B cell (primary cell): Measurements from ENCODE around the gene HENMT1. TPM values are rescaled to one million over a fixed set of nuclear protein-coding genes. Genes with fewer than 3 reads are reported as not detected.

Experiments used
- ATAC-seq: fragments of 200-7000 bp; cut with Tn5 transposase; one replicate; pipeline ENCODE4 v1.10.0; 2021; ENCODE audit warnings: low read depth, mild to moderate bottlenecking, moderate number of reproducible peaks, moderate library complexity
- CTCF ChIA-PET: fragments of 350-600 bp; sonication (Branson Sonifier 250); formaldehyde crosslinking; loops from one replicate; lab custom pipeline; 2021; ENCODE audit warnings: antibody characterized with exemption, inconsistent platforms; lab: Charles Lee
- POLR2A ChIA-PET: fragments of 350-600 bp; sonication (Branson Sonifier 250); formaldehyde crosslinking; loops from one replicate; lab custom pipeline; 2021; ENCODE audit warnings: antibody characterized with exemption; lab: Charles Lee
- DNase-seq: peaks from one replicate; pipeline ENCODE4 v3.0.0; 2013
- H2AFZ ChIP-seq: 2 replicates; pipeline ENCODE4 v1.6.1; 2012; ENCODE audit warnings: mild to moderate bottlenecking, low read depth, low read length; ENCODE audit not compliant: insufficient read depth, poor library complexity, severe bottlenecking
- H3K27ac ChIP-seq, 2 donors: 1 replicate in 1 of 2; 2 replicates in 1 of 2; pipeline ENCODE4 v1.5.1; 2012 to 2013; ENCODE audit warnings: low read length in 2 of 2, mild to moderate bottlenecking in 2 of 2, moderate library complexity in 1 of 2
- H3K27me3 ChIP-seq, 4 experiments: fragments of 200-600 bp in 1 of 4; sonication (generic) in 1 of 4; replicated peaks in 1 of 4; 1 replicate in 2 of 4; 2 replicates in 2 of 4; pipeline versions ENCODE4 v1.6.1 to v1.7.0; 2013 to 2016; ENCODE audit warnings: low read length in 3 of 4, mild to moderate bottlenecking in 2 of 4, mixed read lengths in 1 of 4, moderate library complexity in 1 of 4; ENCODE audit not compliant: insufficient read depth in 4 of 4, control insufficient read depth in 3 of 4; ENCODE audit errors: control extremely low read depth in 1 of 4
- H3K36me3 ChIP-seq, 2 experiments: replicated peaks in 1 of 2; 1 replicate in 1 of 2; 2 replicates in 1 of 2; pipeline versions ENCODE4 v1.6.1 to v1.7.1; 2013; ENCODE audit warnings: low read length in 1 of 2; ENCODE audit not compliant: insufficient read depth in 2 of 2, control insufficient read depth in 1 of 2; ENCODE audit errors: control extremely low read depth in 1 of 2, extremely low read depth in 1 of 2
- H3K4me1 ChIP-seq, 2 donors: fragments of 200-600 bp in 1 of 2; sonication (generic) in 1 of 2; 1 replicate in 1 of 2; 2 replicates in 1 of 2; pipeline versions ENCODE4 v1.5.1 to v1.6.1; 2013 to 2017; ENCODE audit warnings: low read length in 2 of 2; ENCODE audit not compliant: control insufficient read depth in 2 of 2, insufficient read depth in 2 of 2
- H3K4me2 ChIP-seq: replicated peaks from 2 replicates; pipeline ENCODE3; 2012; ENCODE audit warnings: mild to moderate bottlenecking, low read depth, low read length; ENCODE audit not compliant: poor library complexity, severe bottlenecking
- H3K4me3 ChIP-seq, 5 experiments: fragments of 200-600 bp in 1 of 5; sonication (generic) in 1 of 5; 1 replicate in 3 of 5; 2 replicates in 2 of 5; pipeline versions ENCODE4 v1.5.1 to v1.7.0; 2011 to 2016; ENCODE audit warnings: low read length in 4 of 5, mild to moderate bottlenecking in 4 of 5, low read depth in 2 of 5, control low read depth in 1 of 5, moderate library complexity in 1 of 5; ENCODE audit not compliant: insufficient read depth in 1 of 5; ENCODE audit errors: control extremely low read depth in 1 of 5, extremely low read depth in 1 of 5
- H3K79me2 ChIP-seq: fragments of 200-600 bp; sonication (generic); one replicate; pipeline ENCODE4 v1.6.0; 2016; ENCODE audit warnings: low read length; ENCODE audit not compliant: control insufficient read depth, insufficient read depth
- H3K9ac ChIP-seq: fragments of 200-600 bp; sonication (generic); 2 replicates; pipeline ENCODE4 v1.6.1; 2017; ENCODE audit warnings: mild to moderate bottlenecking, low read length, moderate library complexity
- H3K9me3 ChIP-seq, 3 donors: one replicate each; pipeline versions ENCODE4 v1.6.1 to v1.7.1; 2013; ENCODE audit warnings: low read length in 2 of 3; ENCODE audit not compliant: control insufficient read depth in 2 of 3, insufficient read depth in 1 of 3; ENCODE audit errors: control extremely low read depth in 1 of 3
- H4K20me1 ChIP-seq: 2 replicates; pipeline ENCODE4 v1.6.0; 2012; ENCODE audit warnings: mild to moderate bottlenecking, low read length; ENCODE audit not compliant: insufficient read depth, control insufficient read depth, poor library complexity, severe bottlenecking
- H3K27ac Mint-ChIP-seq: one replicate; pipeline ENCODE4 v1.8.0; 2021; ENCODE audit warnings: mixed read lengths
- H3K27me3 Mint-ChIP-seq: one replicate; pipeline ENCODE4 v1.8.0; 2021; ENCODE audit warnings: mixed read lengths
- H3K4me1 Mint-ChIP-seq: one replicate; pipeline ENCODE4 v1.8.0; 2021; ENCODE audit warnings: mixed read lengths
- H3K4me3 Mint-ChIP-seq: one replicate; pipeline ENCODE4 v1.8.0; 2021; ENCODE audit warnings: mixed read lengths
- H3K9me3 Mint-ChIP-seq: one replicate; pipeline ENCODE4 v1.8.0; 2022; ENCODE audit warnings: mixed read lengths; ENCODE audit not compliant: insufficient read depth
- EZH2 ChIP-seq: IDR thresholded peaks from 2 replicates; pipeline ENCODE4 v1.6.1; 2012; ENCODE audit warnings: borderline replicate concordance, low read depth, mild to moderate bottlenecking, moderate library complexity, low read length; ENCODE audit not compliant: insufficient read depth, poor library complexity, severe bottlenecking
- WGBS: methylation state at CpG from one replicate; pipeline ENCODE4 v1.1.5; 2013; ENCODE audit warnings: missing lambda C conversion rate; ENCODE audit not compliant: insufficient coverage; 5-methylcytosine and 5-hydroxymethylcytosine counted together
- intact Hi-C: fragments of 100-400 bp; cut with micrococcal nuclease; formaldehyde crosslinking; loops from one replicate; pipeline ENCODE4 v1.10.0; 2022
- polyA plus RNA-seq: library from polyadenylated mRNA; depleted of rRNA; stranded (reverse); fragments of >200 nt; gene quantifications from 2 replicates; pipeline ENCODE4 v1.2.3, GENCODE V29; 2012
- total RNA-seq, 2 donors: library from RNA; stranded (reverse); fragments of 120-200 nt in 1 of 2; gene quantifications; 1 replicate in 1 of 2; 2 replicates in 1 of 2; pipeline versions ENCODE4 v1.2.3 to v1.2.4, GENCODE V29; 2013 to 2022
- TF ChIP-seq, protein P1 (sequence below): fragments of 200-600 bp; IDR thresholded peaks from one replicate; pipeline ENCODE4 v1.8.0; 2022; ENCODE audit warnings: antibody characterized with exemption, mild to moderate bottlenecking

Gene HENMT1
- total and polyA plus RNA-seq, 2 donors (not counting 1 experiment from before 2014, with no cell fraction given): 4.2 to 6.4 TPM

DNA sequence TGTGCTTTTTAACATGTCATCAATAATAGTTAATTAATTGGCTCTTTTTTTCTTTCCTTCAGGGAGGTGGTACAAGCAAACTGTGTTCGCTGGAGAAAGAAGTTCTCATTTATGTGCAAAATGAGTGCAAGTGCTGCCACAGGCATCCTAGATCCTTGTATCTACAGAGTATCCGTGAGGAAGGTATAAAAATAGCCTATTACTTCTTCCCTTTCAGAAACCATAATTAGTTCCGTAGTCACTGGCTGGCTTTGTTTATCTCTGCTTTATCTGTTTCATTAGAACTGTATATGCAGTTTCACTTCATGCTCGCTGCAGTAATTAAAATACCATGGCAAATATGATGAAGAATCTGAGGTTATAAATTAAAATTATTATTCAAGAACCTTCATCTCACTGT, 60.4 kb downstream of the HENMT1 start:
- Histone ChIP-seq H3K4me3 (no peak overlapping the region), H3K27ac (no peak overlapping the region), H4K20me1 (peaks cover 12% of the 10 kb centered on the region), H2AFZ (no peak overlapping the region), H3K79me2 (peaks cover 11% of the 10 kb centered on the region), H3K9ac (no peak overlapping the region), H3K4me2 (no peak overlapping the region), H3K9me3 (no peaks in the 10 kb centered on the region), H3K4me1 (no peaks in the 10 kb centered on the region), H3K27me3 (no peaks in the 10 kb centered on the region), H3K36me3 (peaks cover 0 to 44% of the 10 kb centered on the region in 2 experiments)
- H3K4me1 Mint-ChIP-seq: no peaks in the 10 kb centered on the region
- no peaks in the 10 kb centered on the region for H3K27me3 Mint-ChIP-seq
- intact Hi-C loops: no loop called here
- TF ChIP-seq EZH2: no peak
- no peaks in the 10 kb centered on the region for H3K9me3 Mint-ChIP-seq
- no peak overlapping the region for H3K27ac Mint-ChIP-seq
- no peak for ATAC-seq
- no peak for DNase-seq
- H3K4me3 Mint-ChIP-seq: no peak overlapping the region
- ChIA-PET POLR2A (no interaction called here), CTCF (no interaction called here)
- WGBS: no CpG with 5 or more reads among the region's 4 CpGs

DNA sequence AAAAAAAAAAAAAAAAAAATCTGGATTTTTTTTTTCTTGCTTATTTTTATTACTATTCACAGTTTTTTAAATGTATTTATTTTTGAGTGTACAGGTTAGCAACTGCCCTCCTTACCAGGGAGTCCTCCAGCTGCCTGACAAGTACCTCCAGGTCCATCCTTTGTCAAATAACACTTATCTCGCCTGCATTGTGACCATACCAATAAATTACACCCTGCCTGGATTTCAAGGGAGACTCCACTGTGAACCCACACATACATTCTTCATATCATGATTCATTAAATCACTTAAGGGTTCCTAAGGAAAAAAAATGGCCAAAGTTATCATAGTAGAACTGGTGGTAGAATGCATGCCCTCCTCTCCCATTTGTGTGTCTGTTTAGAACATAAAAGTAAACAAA, 62.6 kb downstream of the HENMT1 start:
- peaks cover 22% of the 10 kb centered on the region for H4K20me1 ChIP-seq
- Mint-ChIP-seq H3K4me1 (no peaks in the 10 kb centered on the region), H3K9me3 (no peaks in the 10 kb centered on the region), H3K27me3 (no peaks in the 10 kb centered on the region), H3K4me3 (no peak overlapping the region), H3K27ac (no peak overlapping the region)
- TF ChIP-seq, protein P1, sequence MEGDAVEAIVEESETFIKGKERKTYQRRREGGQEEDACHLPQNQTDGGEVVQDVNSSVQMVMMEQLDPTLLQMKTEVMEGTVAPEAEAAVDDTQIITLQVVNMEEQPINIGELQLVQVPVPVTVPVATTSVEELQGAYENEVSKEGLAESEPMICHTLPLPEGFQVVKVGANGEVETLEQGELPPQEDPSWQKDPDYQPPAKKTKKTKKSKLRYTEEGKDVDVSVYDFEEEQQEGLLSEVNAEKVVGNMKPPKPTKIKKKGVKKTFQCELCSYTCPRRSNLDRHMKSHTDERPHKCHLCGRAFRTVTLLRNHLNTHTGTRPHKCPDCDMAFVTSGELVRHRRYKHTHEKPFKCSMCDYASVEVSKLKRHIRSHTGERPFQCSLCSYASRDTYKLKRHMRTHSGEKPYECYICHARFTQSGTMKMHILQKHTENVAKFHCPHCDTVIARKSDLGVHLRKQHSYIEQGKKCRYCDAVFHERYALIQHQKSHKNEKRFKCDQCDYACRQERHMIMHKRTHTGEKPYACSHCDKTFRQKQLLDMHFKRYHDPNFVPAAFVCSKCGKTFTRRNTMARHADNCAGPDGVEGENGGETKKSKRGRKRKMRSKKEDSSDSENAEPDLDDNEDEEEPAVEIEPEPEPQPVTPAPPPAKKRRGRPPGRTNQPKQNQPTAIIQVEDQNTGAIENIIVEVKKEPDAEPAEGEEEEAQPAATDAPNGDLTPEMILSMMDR: no peak
- TF ChIP-seq EZH2: no peak
- H3K9me3 ChIP-seq: no peaks in the 10 kb centered on the region
- intact Hi-C loops: no loop called here
- H3K4me2 ChIP-seq: no peak overlapping the region
- H3K79me2 ChIP-seq: peaks cover 20% of the 10 kb centered on the region
- no peak for ATAC-seq
- no peak overlapping the region for H3K9ac ChIP-seq
- peaks cover 0 to 29% of the 10 kb centered on the region in 2 experiments for H3K36me3 ChIP-seq
- H3K27ac ChIP-seq: no peak overlapping the region
- no peaks in the 10 kb centered on the region for H3K27me3 ChIP-seq
- 100% methylated on average over 1 of the region's 1 CpG for WGBS
- no peak overlapping the region for H3K4me3 ChIP-seq
- ChIA-PET POLR2A (no interaction called here), CTCF (interaction anchor here (0.7 to 1.2 kb wide), 2 partner anchors 15 to 28 kb away, joined by 3 to 4 read pairs; no protein-coding TSS in a partner anchor)
- DNase-seq: no peak
- H3K4me1 ChIP-seq: no peaks in the 10 kb centered on the region
- no peak overlapping the region for H2AFZ ChIP-seq

Other genes starting within 250 kb of the HENMT1 start
- not detected in 2 replicates for gene NBPF6, start 210.8 kb downstream of the HENMT1 start, total RNA-seq
- gene NBPF6, start 210.8 kb downstream of the HENMT1 start, polyA plus RNA-seq: not detected in 2 replicates
- 11.7 and 13.6 TPM in 2 replicates for gene EEIG2, start 101.0 kb downstream of the HENMT1 start, total RNA-seq
- 4.4 and 7.1 TPM in 2 replicates for gene EEIG2, start 101.0 kb downstream of the HENMT1 start, polyA plus RNA-seq
- gene PRPF38B, start 31.2 kb upstream of the HENMT1 start, total RNA-seq: 107 and 114 TPM in 2 replicates
- 48.7 and 84.4 TPM in 2 replicates for gene PRPF38B, start 31.2 kb upstream of the HENMT1 start, polyA plus RNA-seq
- gene FNDC7, start 51.8 kb upstream of the HENMT1 start, total RNA-seq: 0.15 and 0.17 TPM in 2 replicates
- gene FNDC7, start 51.8 kb upstream of the HENMT1 start, polyA plus RNA-seq: not detected in 2 replicates
- gene STXBP3, start 85.6 kb upstream of the HENMT1 start, total RNA-seq: 77.5 and 78.1 TPM in 2 replicates
- gene STXBP3, start 85.6 kb upstream of the HENMT1 start, polyA plus RNA-seq: 13.3 and 28.4 TPM in 2 replicates
- not detected in 2 replicates for gene AKNAD1, start 196.0 kb upstream of the HENMT1 start, total RNA-seq
- gene AKNAD1, start 196.0 kb upstream of the HENMT1 start, polyA plus RNA-seq: not detected in 2 replicates
- gene GPSM2, start 215.9 kb upstream of the HENMT1 start, total RNA-seq: 2.2 and 4.0 TPM in 2 replicates
- gene GPSM2, start 215.9 kb upstream of the HENMT1 start, polyA plus RNA-seq: 1.3 and 1.5 TPM in 2 replicates